HUES48 (cell line): ENCODE data around the gene RAB18.
"Not testable (repeated sequence)": the region's sequence is repeated elsewhere in the genome, so short reads cannot be mapped to it uniquely, and the experiment has no call there.

ENCODE experiments used
- H3K27ac ChIP-seq: one replicate; pipeline ENCODE4 v1.7.0; 2013; ENCODE audit warnings: low read depth, low read length, inconsistent platforms
- H3K27me3 ChIP-seq: 2 replicates; pipeline ENCODE4 v1.6.1; 2013; ENCODE audit warnings: mild to moderate bottlenecking, low read length; ENCODE audit not compliant: control insufficient read depth, insufficient read depth
- H3K36me3 ChIP-seq: 2 replicates; pipeline ENCODE4 v1.6.1; 2013; ENCODE audit warnings: low read length; ENCODE audit not compliant: control insufficient read depth, insufficient read depth
- H3K4me1 ChIP-seq: 2 replicates; pipeline ENCODE4 v1.6.1; 2013; ENCODE audit warnings: mild to moderate bottlenecking, low read length; ENCODE audit not compliant: control insufficient read depth, insufficient read depth
- H3K4me3 ChIP-seq: 2 replicates; pipeline ENCODE4 v1.5.1; 2013; ENCODE audit warnings: mild to moderate bottlenecking, low read depth, low read length
- H3K9ac ChIP-seq: 2 replicates; pipeline ENCODE4 v1.6.1; 2013; ENCODE audit warnings: mild to moderate bottlenecking, low read depth, low read length, moderate library complexity
- H3K9me3 ChIP-seq: 2 replicates; pipeline ENCODE4 v1.6.1; 2013; ENCODE audit warnings: low read length; ENCODE audit not compliant: control insufficient read depth, insufficient read depth

RAB18 gene

DNA sequence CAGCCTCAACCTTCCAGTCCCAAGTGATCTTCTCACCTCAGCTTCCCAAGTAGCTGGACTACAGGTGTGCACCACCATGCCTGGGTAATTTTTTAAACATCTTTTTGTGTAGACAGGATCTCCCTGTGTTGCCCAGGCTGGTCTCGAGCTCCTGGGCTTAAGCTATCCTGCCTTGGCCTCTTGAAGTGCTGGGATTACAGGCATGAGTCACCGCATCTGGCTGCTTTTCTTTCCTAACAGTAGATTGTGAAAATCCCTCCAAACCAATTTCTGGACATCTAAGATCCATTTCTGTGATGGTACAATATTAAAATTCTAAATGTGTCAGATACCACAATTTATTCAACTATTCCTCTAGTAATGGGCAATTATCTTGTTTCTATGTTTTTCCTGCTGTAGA lies 38.7 kb downstream of the RAB18 start:
- H3K9me3 ChIP-seq = no peaks in the 10 kb centered on the region
- no peak overlapping the region for H3K9ac ChIP-seq
- H3K4me3 ChIP-seq = no peak overlapping the region
- no peak overlapping the region for H3K27ac ChIP-seq
- peaks cover 8% of the 10 kb centered on the region for H3K4me1 ChIP-seq
- peaks cover 27% of the 10 kb centered on the region for H3K36me3 ChIP-seq
- no peaks in the 10 kb centered on the region for H3K27me3 ChIP-seq

DNA sequence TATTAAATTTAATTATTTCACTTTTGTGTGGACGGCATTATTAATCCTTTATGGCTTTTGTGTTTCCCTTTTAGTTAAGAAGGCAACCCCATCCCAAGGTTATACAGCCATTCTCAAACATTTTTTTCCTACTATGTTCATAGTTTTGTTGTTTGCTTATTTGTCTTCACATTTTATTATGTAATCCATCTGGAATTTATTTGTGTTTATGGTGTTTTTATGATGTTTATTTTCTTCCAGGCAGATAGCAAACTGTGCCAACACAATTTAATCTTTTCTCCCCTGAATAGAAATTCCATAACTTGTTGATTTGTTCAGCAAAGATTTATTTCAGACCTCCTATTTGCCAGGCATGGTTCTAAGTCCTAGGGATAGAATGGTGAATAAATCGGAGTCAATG lies 42.9 kb downstream of the RAB18 start:
- no peak overlapping the region for H3K27ac ChIP-seq
- no peak overlapping the region for H3K4me3 ChIP-seq
- no peaks in the 10 kb centered on the region for H3K9me3 ChIP-seq
- H3K36me3 ChIP-seq = peaks cover 5% of the 10 kb centered on the region
- no peaks in the 10 kb centered on the region for H3K27me3 ChIP-seq
- peaks cover 8% of the 10 kb centered on the region for H3K4me1 ChIP-seq
- H3K9ac ChIP-seq = no peak overlapping the region

DNA sequence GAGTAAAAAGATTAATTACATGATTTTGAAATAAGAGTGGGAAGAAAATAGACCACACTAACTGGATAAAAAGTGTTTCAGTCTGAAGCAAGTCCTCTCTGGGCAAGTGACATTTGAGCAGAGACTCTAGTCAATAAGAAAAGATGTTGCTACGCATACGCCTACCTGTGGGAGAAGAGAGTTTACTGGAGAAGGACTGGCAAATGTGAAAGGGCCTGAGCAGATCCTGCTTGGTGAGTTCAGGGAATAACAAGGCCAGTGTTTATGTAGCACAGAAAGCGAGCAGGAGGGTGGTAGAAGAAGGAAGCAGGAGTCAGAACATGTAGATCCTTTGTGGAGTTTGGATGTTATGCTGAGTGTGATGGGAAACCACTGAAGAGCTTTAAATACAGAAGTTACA lies 43.4 kb downstream of the RAB18 start:
- Histone ChIP-seq H3K4me3 (no peak overlapping the region), H3K27me3 (no peaks in the 10 kb centered on the region)

GRCh38 chr10:27550823-27551222 lies 46.7 kb downstream of the RAB18 start:
- Histone ChIP-seq H3K4me1 (peaks cover 8% of the 10 kb centered on the region), H3K9ac (no peak overlapping the region), H3K27ac (no peak overlapping the region), H3K4me3 (no peak overlapping the region), H3K36me3 (no peaks in the 10 kb centered on the region), H3K27me3 (no peaks in the 10 kb centered on the region), H3K9me3 (no peaks in the 10 kb centered on the region)

More for the DNA sequence above, 43.4 kb downstream of the RAB18 start:
- Histone ChIP-seq H3K27ac (no peak overlapping the region), H3K9me3 (no peaks in the 10 kb centered on the region), H3K9ac (no peak overlapping the region), H3K36me3 (peaks cover 5% of the 10 kb centered on the region), H3K4me1 (peaks cover 8% of the 10 kb centered on the region)

GRCh38 chr10:27558612-27559020 lies 54.5 kb downstream of the RAB18 start:
- Histone ChIP-seq H3K4me1 (peaks cover 16% of the 10 kb centered on the region), H3K4me3 (no peak overlapping the region), H3K27ac (no peak overlapping the region), H3K9me3 (no peaks in the 10 kb centered on the region), H3K9ac (no peak overlapping the region), H3K27me3 (no peaks in the 10 kb centered on the region), H3K36me3 (no peaks in the 10 kb centered on the region)

DNA sequence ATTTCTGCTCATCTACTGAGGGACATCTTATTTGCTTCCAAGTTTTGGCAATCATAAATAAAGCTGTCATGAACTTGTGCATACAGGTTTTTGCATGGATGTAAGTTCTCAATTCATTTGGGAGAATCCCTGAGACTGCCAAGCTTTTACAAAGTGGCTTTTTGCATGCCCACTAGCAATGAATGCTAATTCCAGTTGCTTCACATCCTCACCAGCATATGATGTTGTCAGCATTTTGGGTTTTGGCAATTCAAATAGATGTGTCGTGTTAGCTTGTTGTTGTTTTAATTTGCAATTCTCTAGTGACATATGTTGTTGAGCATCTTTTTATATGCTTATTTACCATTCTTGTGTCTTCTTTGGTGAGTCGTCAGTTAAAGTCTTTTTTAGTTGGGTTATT lies 57.2 kb downstream of the RAB18 start:
- Histone ChIP-seq H3K4me3 (no peak overlapping the region), H3K27ac (no peak overlapping the region), H3K36me3 (no peaks in the 10 kb centered on the region), H3K27me3 (no peaks in the 10 kb centered on the region), H3K9me3 (no peaks in the 10 kb centered on the region), H3K9ac (no peak overlapping the region), H3K4me1 (peaks cover 16% of the 10 kb centered on the region)

GRCh38 chr10:27564398-27564797 lies 60.3 kb downstream of the RAB18 start:
- H3K27ac ChIP-seq = no peak overlapping the region
- H3K9me3 ChIP-seq = no peaks in the 10 kb centered on the region
- no peak overlapping the region for H3K9ac ChIP-seq
- peaks cover 16% of the 10 kb centered on the region for H3K4me1 ChIP-seq
- H3K4me3 ChIP-seq = no peak overlapping the region
- no peaks in the 10 kb centered on the region for H3K36me3 ChIP-seq
- H3K27me3 ChIP-seq = no peaks in the 10 kb centered on the region

DNA sequence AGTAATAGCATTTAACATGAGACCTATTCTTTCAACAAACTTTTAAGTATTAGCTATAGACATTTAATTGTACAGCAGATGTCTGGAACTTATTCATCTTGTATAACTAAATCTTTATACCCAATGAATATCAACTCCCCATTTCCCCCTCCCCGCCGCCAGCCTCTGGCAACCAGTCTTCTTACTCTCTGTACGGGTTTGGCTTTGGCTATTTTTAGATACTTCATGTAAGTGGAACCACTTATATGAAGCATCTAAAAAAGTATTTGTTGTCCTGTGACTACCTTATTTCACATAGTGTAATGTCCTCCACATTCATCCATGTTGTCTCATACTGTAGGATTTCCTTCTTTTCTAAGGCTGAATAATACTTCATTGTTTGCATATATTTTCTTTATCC lies 60.8 kb downstream of the RAB18 start:
- no peaks in the 10 kb centered on the region for H3K9me3 ChIP-seq
- H3K4me1 ChIP-seq = peaks cover 16% of the 10 kb centered on the region
- no peak overlapping the region for H3K4me3 ChIP-seq
- no peak overlapping the region for H3K27ac ChIP-seq
- no peak overlapping the region for H3K9ac ChIP-seq
- no peaks in the 10 kb centered on the region for H3K36me3 ChIP-seq
- no peaks in the 10 kb centered on the region for H3K27me3 ChIP-seq

DNA sequence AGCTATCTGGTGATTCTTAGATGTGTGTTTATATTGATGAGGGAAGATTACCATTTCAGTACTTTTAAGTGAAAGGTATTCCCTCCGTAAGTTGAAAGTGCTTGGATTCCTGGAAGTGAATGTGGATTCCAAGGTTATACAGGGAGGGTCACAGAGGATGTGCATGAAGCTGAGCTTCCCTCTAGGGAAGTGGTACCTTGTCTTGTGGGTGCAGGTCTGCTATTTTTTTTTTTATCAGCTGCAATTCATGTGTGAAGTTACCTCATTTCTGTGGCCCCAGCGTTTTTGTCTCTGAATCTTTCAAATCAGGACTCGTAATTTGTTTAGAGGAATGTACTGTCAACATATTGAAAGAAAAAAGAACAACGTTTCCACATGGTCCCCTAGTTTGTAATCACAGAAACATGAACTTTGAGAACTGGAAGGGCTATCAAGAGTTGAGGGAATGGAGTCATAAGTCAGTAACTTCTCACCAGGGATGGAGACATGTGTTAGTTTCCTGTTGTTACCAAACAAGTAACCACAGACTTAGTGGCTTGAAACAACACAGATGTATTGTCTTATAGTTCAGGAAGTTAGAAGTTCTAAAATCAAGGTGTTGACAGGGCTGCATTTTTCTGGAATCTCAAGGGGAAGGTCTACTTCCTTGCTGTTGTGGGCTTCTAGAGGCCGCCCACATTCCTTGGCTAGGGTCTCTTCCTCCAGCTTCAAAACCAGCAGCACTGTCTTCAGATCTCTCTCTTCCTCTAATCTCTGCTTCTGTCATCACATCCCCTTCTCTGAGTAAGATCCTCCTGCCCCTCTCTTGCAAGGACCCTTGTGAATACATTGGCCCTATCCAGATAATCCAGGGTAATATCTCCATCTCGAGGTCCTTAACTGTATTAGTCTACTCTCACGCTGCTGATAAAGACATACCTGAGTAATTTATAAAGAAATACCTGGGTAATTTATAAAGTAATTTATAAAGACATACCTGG lies 64.4 kb downstream of the RAB18 start:
- Histone ChIP-seq H3K27me3 (no peaks in the 10 kb centered on the region), H3K36me3 (no peaks in the 10 kb centered on the region), H3K4me3 (no peak overlapping the region), H3K27ac (no peak overlapping the region), H3K9me3 (no peaks in the 10 kb centered on the region), H3K9ac (no peak overlapping the region), H3K4me1 (no peaks in the 10 kb centered on the region)

GRCh38 chr10:27569946-27570345 lies 65.8 kb downstream of the RAB18 start:
- H3K4me1 ChIP-seq = no peaks in the 10 kb centered on the region
- H3K36me3 ChIP-seq = no peaks in the 10 kb centered on the region
- H3K27me3 ChIP-seq = no peaks in the 10 kb centered on the region
- no peak overlapping the region for H3K4me3 ChIP-seq
- H3K27ac ChIP-seq = no peak overlapping the region
- no peaks in the 10 kb centered on the region for H3K9me3 ChIP-seq
- H3K9ac ChIP-seq = no peak overlapping the region

GRCh38 chr10:27577038-27577437 lies 72.9 kb downstream of the RAB18 start:
- not testable (repeated sequence) for H3K4me3 ChIP-seq, H3K9ac ChIP-seq

More at GRCh38 chr10:27577038-27577437, 72.9 kb downstream of the RAB18 start:
- not testable (repeated sequence) for H3K4me1 ChIP-seq, H3K27me3 ChIP-seq, H3K36me3 ChIP-seq, H3K9me3 ChIP-seq, H3K27ac ChIP-seq
